H1 (cell line): ENCODE results near the gene BRIX1. TPM values are rescaled to one million over a fixed set of nuclear protein-coding genes. Genes with fewer than 3 reads are reported as not detected.

Experiments
- CTCF ChIA-PET: fragments of 300-600 bp; sonication (Branson Sonifier 250); formaldehyde crosslinking; loops from one replicate; lab custom pipeline; 2021; ENCODE audit not compliant: partially characterized antibody; lab: Charles Lee
- POLR2A ChIA-PET: fragments of 300-600 bp; sonication (Branson Sonifier 250); formaldehyde crosslinking; loops from one replicate; lab custom pipeline; 2021; ENCODE audit warnings: inconsistent platforms; ENCODE audit not compliant: partially characterized antibody; lab: Charles Lee
- DNase-seq, 2 experiments: peaks; one replicate each; pipeline versions ENCODE4 v3.0.0 to v3.0.0-alpha.2; 2010 to 2022; ENCODE audit warnings: low spot score in 2 of 2, low read depth in 1 of 2, mixed read lengths in 1 of 2
- FAIRE-seq: peaks from 2 replicates; lab custom pipeline; 2011; peaks lifted over from hg19 to GRCh38; lab: Jason Lieb, UNC
- H2AFZ ChIP-seq: 2 replicates; pipeline ENCODE4 v1.8.1; 2012; ENCODE audit warnings: low read length, inconsistent platforms
- H2AK5ac ChIP-seq: 2 replicates; pipeline ENCODE4 v1.6.1; 2013; ENCODE audit warnings: low read depth, low read length
- H2BK120ac ChIP-seq: replicated peaks from 2 replicates; pipeline ENCODE3; 2013; ENCODE audit warnings: low read depth, low read length, inconsistent platforms
- H2BK12ac ChIP-seq: 2 replicates; pipeline ENCODE4 v1.6.1; 2013; ENCODE audit warnings: low read depth, low read length
- H2BK15ac ChIP-seq: 2 replicates; pipeline ENCODE4 v1.6.1; 2013; ENCODE audit warnings: low read length
- H2BK20ac ChIP-seq: 2 replicates; pipeline ENCODE4 v1.6.1; 2013; ENCODE audit warnings: low read length
- H2BK5ac ChIP-seq: 2 replicates; pipeline ENCODE4 v1.6.1; 2013; ENCODE audit warnings: low read depth, low read length
- H3K14ac ChIP-seq: 2 replicates; pipeline ENCODE4 v1.6.1; 2013; ENCODE audit warnings: inconsistent platforms; ENCODE audit not compliant: insufficient read length
- H3K18ac ChIP-seq: 2 replicates; pipeline ENCODE4 v1.6.1; 2013; ENCODE audit warnings: low read length; ENCODE audit errors: extremely low read depth
- H3K23ac ChIP-seq: 2 replicates; pipeline ENCODE4 v1.6.1; 2013; ENCODE audit warnings: inconsistent platforms; ENCODE audit not compliant: insufficient read length
- H3K23me2 ChIP-seq: 2 replicates; pipeline ENCODE4 v1.6.1; 2013; ENCODE audit warnings: low read depth, low read length
- H3K27ac ChIP-seq: 2 replicates; pipeline ENCODE4 v1.6.1; 2011; ENCODE audit warnings: low read depth, low read length, inconsistent platforms
- H3K27me3 ChIP-seq, 4 experiments: replicated peaks in 1 of 4; 1 replicate in 1 of 4; 2 replicates in 3 of 4; pipeline versions ENCODE4 v1.6.1 to v1.8.1; 2011 to 2013; ENCODE audit warnings: low read length in 3 of 4, mild to moderate bottlenecking in 3 of 4, inconsistent platforms in 2 of 4, mixed read lengths in 2 of 4, moderate library complexity in 1 of 4; ENCODE audit not compliant: control insufficient read depth in 3 of 4, insufficient read depth in 3 of 4; ENCODE audit errors: extremely low read depth in 1 of 4
- H3K36me3 ChIP-seq, 4 experiments: 2 replicates each; pipeline versions ENCODE4 v1.6.1 to v1.8.1; 2011 to 2013; ENCODE audit warnings: mild to moderate bottlenecking in 4 of 4, low read length in 3 of 4, moderate library complexity in 2 of 4, control low read depth in 1 of 4, inconsistent platforms in 1 of 4; ENCODE audit not compliant: insufficient read depth in 4 of 4, control insufficient read depth in 2 of 4
- H3K4ac ChIP-seq: replicated peaks from 2 replicates; pipeline ENCODE3; 2013; ENCODE audit warnings: low read length, low read depth, mixed read lengths, inconsistent platforms; ENCODE audit not compliant: insufficient read length
- H3K4me1 ChIP-seq, 4 experiments: replicated peaks in 1 of 4; 1 replicate in 1 of 4; 2 replicates in 3 of 4; pipeline versions ENCODE4 v1.6.1 to v1.8.1; 2011 to 2013; ENCODE audit warnings: low read length in 3 of 4, inconsistent platforms in 2 of 4, mixed read lengths in 1 of 4; ENCODE audit not compliant: insufficient read depth in 4 of 4, control insufficient read depth in 3 of 4
- H3K4me2 ChIP-seq, 2 experiments: 2 replicates each; pipeline versions ENCODE4 v1.6.1 to v1.8.1; 2011 to 2013; ENCODE audit warnings: low read depth in 2 of 2, low read length in 2 of 2, control low read depth in 1 of 2, inconsistent platforms in 1 of 2, mild to moderate bottlenecking in 1 of 2; ENCODE audit not compliant: insufficient read depth in 1 of 2
- H3K4me3 ChIP-seq, 4 experiments: fragments of 200-600, 300-600 bp in 1 of 4; sonication (generic), shearing (Covaris generic), sonication (Bioruptor Twin) in 1 of 4; 2 replicates each; pipeline versions ENCODE4 v1.5.1 to v1.8.1; 2011 to 2016; ENCODE audit warnings: low read length in 4 of 4, low read depth in 3 of 4, control low read depth in 2 of 4, inconsistent platforms in 2 of 4, mild to moderate bottlenecking in 2 of 4, mixed read lengths in 1 of 4, moderate library complexity in 1 of 4; ENCODE audit not compliant: insufficient read depth in 2 of 4; ENCODE audit errors: extremely low read depth in 1 of 4
- H3K56ac ChIP-seq: replicated peaks from 2 replicates; pipeline ENCODE3; 2013; ENCODE audit warnings: low read depth, mild to moderate bottlenecking, mixed read lengths, low read length, inconsistent platforms; ENCODE audit not compliant: insufficient read length
- H3K79me1 ChIP-seq: 2 replicates; pipeline ENCODE4 v1.6.1; 2013; ENCODE audit warnings: low read depth, low read length, control low read depth
- H3K79me2 ChIP-seq, 2 experiments: 2 replicates each; pipeline versions ENCODE4 v1.6.1 to v1.8.1; 2012 to 2013; ENCODE audit warnings: low read length in 2 of 2, mild to moderate bottlenecking in 2 of 2, inconsistent platforms in 1 of 2; ENCODE audit not compliant: insufficient read depth in 2 of 2, control insufficient read depth in 1 of 2
- H3K9ac ChIP-seq, 4 experiments: replicated peaks in 1 of 4; 1 replicate in 1 of 4; 2 replicates in 3 of 4; pipeline versions ENCODE4 v1.6.1 to v1.8.1; 2011 to 2013; ENCODE audit warnings: low read depth in 3 of 4, low read length in 3 of 4, control low read depth in 2 of 4, mild to moderate bottlenecking in 2 of 4, moderate library complexity in 2 of 4, inconsistent platforms in 1 of 4; ENCODE audit errors: extremely low read depth in 1 of 4
- H3K9me3 ChIP-seq, 2 experiments: 2 replicates each; pipeline versions ENCODE4 v1.6.1 to v1.8.1; 2012 to 2013; ENCODE audit warnings: mild to moderate bottlenecking in 2 of 2, moderate library complexity in 2 of 2, control low read depth in 1 of 2, inconsistent platforms in 1 of 2, low read depth in 1 of 2, low read length in 1 of 2, mixed read lengths in 1 of 2; ENCODE audit not compliant: insufficient read depth in 2 of 2
- H4K20me1 ChIP-seq, 2 experiments: replicated peaks in 1 of 2; 2 replicates each; pipeline versions ENCODE3 to v1.8.1; 2011 to 2013; ENCODE audit warnings: inconsistent platforms in 2 of 2, low read length in 2 of 2, mild to moderate bottlenecking in 1 of 2; ENCODE audit not compliant: insufficient read depth in 2 of 2, control insufficient read depth in 1 of 2
- H4K5ac ChIP-seq: 2 replicates; pipeline ENCODE4 v1.6.1; 2013; ENCODE audit warnings: low read length, low read depth, mixed read lengths, inconsistent platforms; ENCODE audit not compliant: insufficient read length
- H4K8ac ChIP-seq: 2 replicates; pipeline ENCODE4 v1.8.0; 2013; ENCODE audit warnings: mild to moderate bottlenecking, moderate library complexity, low read length, inconsistent platforms; ENCODE audit not compliant: insufficient read depth; ENCODE audit errors: extremely low read depth
- H4K91ac ChIP-seq: replicated peaks from 2 replicates; pipeline ENCODE3; 2013; ENCODE audit warnings: low read length, mixed read lengths, inconsistent platforms; ENCODE audit not compliant: insufficient read length
- CHD2 ChIP-seq: IDR thresholded peaks from 2 replicates; pipeline ENCODE4 v1.6.1; 2012; ENCODE audit warnings: low read length, improper control_type of control experiment
- FOSL1 ChIP-seq: IDR thresholded peaks from 2 replicates; pipeline ENCODE4 v1.6.1; 2011; ENCODE audit warnings: mild to moderate bottlenecking, low read depth, low read length, moderate library complexity; ENCODE audit not compliant: insufficient read depth
- GTF2F1 ChIP-seq: IDR thresholded peaks from 2 replicates; pipeline ENCODE4 v1.6.1; 2012; ENCODE audit warnings: low read depth, low read length, improper control_type of control experiment, borderline replicate concordance
- JUND ChIP-seq: IDR thresholded peaks from 2 replicates; pipeline ENCODE4 v1.6.1; 2011; ENCODE audit warnings: mild to moderate bottlenecking, improper control_type of control experiment, low read length
- KDM5A ChIP-seq: fragments of 200-600 bp; IDR thresholded peaks from 2 replicates; pipeline ENCODE4 v1.7.1; 2012; ENCODE audit warnings: mild to moderate bottlenecking, low read length, inconsistent platforms, mixed read lengths
- SIX5 ChIP-seq: IDR thresholded peaks from 2 replicates; pipeline ENCODE4 v1.6.1; 2011; ENCODE audit warnings: mild to moderate bottlenecking, low read depth, low read length
- SRF ChIP-seq: IDR thresholded peaks from 2 replicates; pipeline ENCODE4 v1.6.1; 2011; ENCODE audit warnings: mild to moderate bottlenecking, low read depth, low read length, moderate library complexity
- TAF1 ChIP-seq: IDR thresholded peaks from 2 replicates; pipeline ENCODE4 v1.6.1; 2011; ENCODE audit warnings: mild to moderate bottlenecking, low read depth, low read length
- TCF12 ChIP-seq: IDR thresholded peaks from 2 replicates; pipeline ENCODE4 v1.6.1; 2011; ENCODE audit warnings: low read depth, mild to moderate bottlenecking, low read length
- WGBS, 2 experiments: shearing (Covaris generic) in 1 of 2; methylation state at CpG; one replicate each; pipeline versions ENCODE4 v1.1.6 to v1.1.7; 2013 to 2015; ENCODE audit warnings: low lambda C conversion rate in 2 of 2, mixed read lengths in 2 of 2, inconsistent platforms in 1 of 2, low coverage in 1 of 2, missing lambda C conversion rate in 1 of 2; ENCODE audit not compliant: insufficient replicate concordance in 2 of 2, insufficient coverage in 1 of 2, insufficient read length in 1 of 2; ENCODE audit errors: extremely low coverage in 1 of 2, missing lambda C conversion rate in 1 of 2; 5-methylcytosine and 5-hydroxymethylcytosine counted together
- polyA plus RNA-seq, 7 experiments: library from polyadenylated mRNA; depleted of rRNA in 3 of 7; stranded (reverse) in 5 of 7; unstranded in 2 of 7; fragments of >200 nt in 5 of 7; fragments of 200-250 nt in 2 of 7; gene quantifications; 1 replicate in 5 of 7; 2 replicates in 1 of 7; 4 replicates in 1 of 7; pipeline versions ENCODE4 v1.2.1 to v1.2.3, GENCODE V29; 2011 to 2013; ENCODE audit warnings: missing spikeins in 2 of 7, mixed read lengths in 2 of 7
- total RNA-seq: library from RNA; stranded (reverse); fragmentation: NEBNext Ultra II Directional; extraction: Animal tissue kit (Norgen Biotek cat#: 25700); gene quantifications from 2 replicates; pipeline ENCODE4 v1.2.1, GENCODE V29; 2021
- TF ChIP-seq, protein P1 (sequence below): IDR thresholded peaks from 2 replicates; pipeline ENCODE4 v1.6.1; 2011; ENCODE audit warnings: low read depth, mild to moderate bottlenecking, low read length; ENCODE audit not compliant: insufficient read depth

Gene BRIX1
- total and polyA plus RNA-seq, 2 of the 8 experiments (the other 6 are each of a cell fraction or from before 2014, with no cell fraction given): 26.9 to 71.7 TPM

GRCh38 chr5:34891981-34892380, 23.5 kb upstream of the BRIX1 start:
- peaks cover 0 to 2% (median 0%) of the 10 kb centered on the region in 4 experiments; a peak in 1 of 8 replicates for H3K36me3 ChIP-seq
- WGBS, 2 experiments: 90% methylated on average over 5 of the region's 5 CpGs; no CpG with 5 or more reads in 1 of the 2 experiments
- TF ChIP-seq TAF1 (no peak), KDM5A (no peak), SRF (no peak), CHD2 (no peak), FOSL1 (no peak), SIX5 (no peak), GTF2F1 (no peak), JUND (no peak), TCF12 (no peak)
- TF ChIP-seq, protein P1, sequence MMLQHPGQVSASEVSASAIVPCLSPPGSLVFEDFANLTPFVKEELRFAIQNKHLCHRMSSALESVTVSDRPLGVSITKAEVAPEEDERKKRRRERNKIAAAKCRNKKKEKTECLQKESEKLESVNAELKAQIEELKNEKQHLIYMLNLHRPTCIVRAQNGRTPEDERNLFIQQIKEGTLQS: no peak
- no peak overlapping the region for H2AK5ac ChIP-seq
- ChIA-PET POLR2A (interaction anchor here (1.4 kb wide), 1 partner anchor 11 kb away, joined by 3 read pairs; no protein-coding TSS in a partner anchor), CTCF (interaction anchor here (1.0 to 2.2 kb wide), 2 partner anchors 10 to 417 kb away, joined by 3 to 5 read pairs; no protein-coding TSS in a partner anchor)
- H3K79me2 ChIP-seq: no peaks in the 10 kb centered on the region
- H3K18ac ChIP-seq: no peak overlapping the region
- no peaks in the 10 kb centered on the region; the same call in 1 of the 2 replicates for H3K79me1 ChIP-seq
- H2AFZ ChIP-seq: no peak overlapping the region
- H2BK5ac ChIP-seq: no peak overlapping the region
- peaks cover 0 to 3% (median 0%) of the 10 kb centered on the region in 4 experiments; a peak in 1 of 7 replicates for H3K4me1 ChIP-seq
- H4K5ac ChIP-seq: no peak overlapping the region
- H2BK12ac ChIP-seq: no peak overlapping the region
- no peak overlapping the region for H3K27ac ChIP-seq
- no peaks in the 10 kb centered on the region for H3K27me3 ChIP-seq
- H3K23me2 ChIP-seq: no peaks in the 10 kb centered on the region
- no peak overlapping the region for H3K9ac ChIP-seq
- H4K20me1 ChIP-seq: no peaks in the 10 kb centered on the region
- no peak overlapping the region for H3K14ac ChIP-seq
- no peak for DNase-seq
- H3K4me3 ChIP-seq: no peak overlapping the region
- no peak overlapping the region for H3K4me2 ChIP-seq
- H2BK120ac ChIP-seq: no peak overlapping the region
- H3K23ac ChIP-seq: no peak overlapping the region
- H3K4ac ChIP-seq: no peak overlapping the region
- no peaks in the 10 kb centered on the region for H3K9me3 ChIP-seq
- no peak overlapping the region for H2BK15ac ChIP-seq
- H4K8ac ChIP-seq: no peak overlapping the region
- no peak overlapping the region for H3K56ac ChIP-seq
- H4K91ac ChIP-seq: no peak overlapping the region
- H2BK20ac ChIP-seq: no peak overlapping the region
- no peak for FAIRE-seq
